CD14-positive monocyte (primary cell): ENCODE results near the gene SRSF4. TPM values are rescaled to one million over a fixed set of nuclear protein-coding genes. Genes with fewer than 3 reads are reported as not detected.

ENCODE experiments used
- DNase-seq, 3 donors: peaks; one replicate each; pipeline ENCODE4 v3.0.0-alpha.2; 2011 to 2022
- H2AFZ ChIP-seq: 2 replicates; pipeline ENCODE4 v1.6.0; 2012; ENCODE audit warnings: mild to moderate bottlenecking, low read depth, low read length, inconsistent platforms; ENCODE audit not compliant: insufficient read depth, poor library complexity, severe bottlenecking
- H3K27ac ChIP-seq, 2 donors: 1 replicate in 1 of 2; 2 replicates in 1 of 2; pipeline ENCODE4 v1.5.1; 2012 to 2013; ENCODE audit warnings: low read length in 2 of 2, control low read depth in 1 of 2, inconsistent platforms in 1 of 2, low read depth in 1 of 2, mild to moderate bottlenecking in 1 of 2
- H3K27me3 ChIP-seq, 2 donors: one replicate each; pipeline versions ENCODE4 v1.6.0 to v1.6.1; 2011 to 2013; ENCODE audit warnings: low read length in 2 of 2; ENCODE audit not compliant: control insufficient read depth in 2 of 2, insufficient read depth in 2 of 2
- H3K36me3 ChIP-seq, 2 donors: replicated peaks in 1 of 2; 1 replicate in 1 of 2; 2 replicates in 1 of 2; pipeline versions ENCODE4 v1.5.1 to v1.6.1; 2012 to 2013; ENCODE audit warnings: low read length in 2 of 2, control low read depth in 1 of 2, inconsistent platforms in 1 of 2, mild to moderate bottlenecking in 1 of 2; ENCODE audit not compliant: insufficient read depth in 2 of 2, control insufficient read depth in 1 of 2
- H3K4me1 ChIP-seq, 2 donors: 1 replicate in 1 of 2; 2 replicates in 1 of 2; pipeline versions ENCODE4 v1.5.1 to v1.6.1; 2012 to 2013; ENCODE audit warnings: low read length in 2 of 2, control low read depth in 1 of 2, inconsistent platforms in 1 of 2, mild to moderate bottlenecking in 1 of 2, moderate library complexity in 1 of 2; ENCODE audit not compliant: insufficient read depth in 2 of 2, control insufficient read depth in 1 of 2
- H3K4me2 ChIP-seq: replicated peaks from 2 replicates; pipeline ENCODE3; 2012; ENCODE audit warnings: low read length, moderate library complexity, mild to moderate bottlenecking; ENCODE audit not compliant: poor library complexity, severe bottlenecking; ENCODE audit errors: extremely low read depth
- H3K4me3 ChIP-seq, 3 experiments: fragments of 200-600 bp in 1 of 3; sonication (generic) in 1 of 3; replicated peaks in 1 of 3; 1 replicate in 2 of 3; 2 replicates in 1 of 3; pipeline ENCODE4 v1.5.1; 2011 to 2013; ENCODE audit warnings: low read length in 3 of 3, mild to moderate bottlenecking in 3 of 3, control low read depth in 2 of 3, low read depth in 2 of 3, inconsistent platforms in 1 of 3, moderate library complexity in 1 of 3
- H3K79me2 ChIP-seq: 2 replicates; pipeline ENCODE4 v1.6.0; 2012; ENCODE audit warnings: mild to moderate bottlenecking, control low read depth, inconsistent platforms, low read length, moderate library complexity; ENCODE audit not compliant: insufficient read depth
- H3K9ac ChIP-seq: 2 replicates; pipeline ENCODE4 v1.6.0; 2017; ENCODE audit warnings: low read length, mild to moderate bottlenecking; ENCODE audit not compliant: insufficient read depth, poor library complexity, severe bottlenecking
- H3K9me3 ChIP-seq, 2 donors: replicated peaks in 1 of 2; 1 replicate in 1 of 2; 2 replicates in 1 of 2; pipeline versions ENCODE4 v1.5.1 to v1.6.1; 2012 to 2013; ENCODE audit warnings: low read length in 2 of 2, control low read depth in 1 of 2; ENCODE audit not compliant: control insufficient read depth in 1 of 2, insufficient read depth in 1 of 2
- H4K20me1 ChIP-seq: 2 replicates; pipeline ENCODE4 v1.6.0; 2012; ENCODE audit warnings: mild to moderate bottlenecking, low read length, control low read depth, moderate library complexity; ENCODE audit not compliant: insufficient read depth
- H3K27ac Mint-ChIP-seq, 7 donors: one replicate each; pipeline ENCODE4 v1.8.0; 2020; ENCODE audit warnings: mild to moderate bottlenecking in 7 of 7, mixed read lengths in 7 of 7, moderate library complexity in 6 of 7, inconsistent platforms in 2 of 7
- H3K27me3 Mint-ChIP-seq, 3 donors: one replicate each; pipeline ENCODE4 v1.8.0; 2021 to 2022; ENCODE audit warnings: low read depth in 3 of 3, mild to moderate bottlenecking in 3 of 3, mixed read lengths in 3 of 3, moderate library complexity in 3 of 3, inconsistent platforms in 1 of 3
- H3K36me3 Mint-ChIP-seq, 2 donors: one replicate each; pipeline ENCODE4 v1.8.0; 2020; ENCODE audit warnings: mixed read lengths in 2 of 2, inconsistent platforms in 1 of 2, mild to moderate bottlenecking in 1 of 2
- H3K4me1 Mint-ChIP-seq: one replicate; pipeline ENCODE4 v1.8.0; 2020; ENCODE audit warnings: mild to moderate bottlenecking, mixed read lengths
- H3K4me3 Mint-ChIP-seq, 2 donors: one replicate each; pipeline ENCODE4 v1.8.0; 2020; ENCODE audit warnings: mild to moderate bottlenecking in 2 of 2, mixed read lengths in 2 of 2, moderate library complexity in 1 of 2
- H3K9me3 Mint-ChIP-seq, 7 donors: one replicate each; pipeline ENCODE4 v1.8.0; 2020 to 2022; ENCODE audit warnings: mixed read lengths in 7 of 7, mild to moderate bottlenecking in 6 of 7, moderate library complexity in 6 of 7, inconsistent platforms in 2 of 7
- CTCF ChIP-seq: fragments of 200-600 bp; IDR thresholded peaks from one replicate; pipeline ENCODE4 v1.8.0; 2022; ENCODE audit warnings: antibody characterized with exemption, mild to moderate bottlenecking
- WGBS: methylation state at CpG from one replicate; pipeline ENCODE4 v1.1.5; 2013; ENCODE audit warnings: missing lambda C conversion rate; ENCODE audit not compliant: insufficient coverage; 5-methylcytosine and 5-hydroxymethylcytosine counted together
- intact Hi-C, 2 donors: fragments of 100-400 bp; cut with micrococcal nuclease; formaldehyde crosslinking; loops; one replicate each; pipeline versions ENCODE4 v1.15.0 to v1.15.1; 2023
- polyA plus RNA-seq, 3 donors: library from polyadenylated mRNA; depleted of rRNA in 1 of 3; unstranded in 2 of 3; stranded (reverse) in 1 of 3; fragments of 300-500 nt in 2 of 3; fragments of >200 nt in 1 of 3; fragmentation: Illumina TruSeq in 2 of 3; gene quantifications; 1 replicate in 2 of 3; 2 replicates in 1 of 3; pipeline ENCODE4 v1.2.3, GENCODE V29; 2012 to 2021

The SRSF4 gene
- polyA plus RNA-seq, 3 donors = 38.4 to 66.8 (median 55.5) TPM

GRCh38 chr1:29179641-29180184 lies 2.0 kb downstream of the SRSF4 start:
- no peak for TF ChIP-seq CTCF
- Histone ChIP-seq H3K27ac (peak overlapping the region; percentile 6 to 91), H3K9me3 (no peaks in the 10 kb centered on the region), H3K4me3 (peak overlapping the region in 1 of 3 experiments; percentile 91), H4K20me1 (peaks cover 64% of the 10 kb centered on the region), H3K27me3 (no peaks in the 10 kb centered on the region), H3K4me1 (peaks cover 35 to 52% of the 10 kb centered on the region in 2 donors), H3K4me2 (peak overlapping the region; percentile 89), H3K9ac (no peak overlapping the region), H2AFZ (no peak overlapping the region), H3K79me2 (peaks cover 70% of the 10 kb centered on the region), H3K36me3 (peaks cover 0 to 9% of the 10 kb centered on the region in 2 donors)
- Mint-ChIP-seq H3K27ac (peak overlapping the region; percentile 60 to 91 (median 81)), H3K4me3 (peak overlapping the region in 1 of 2 donors; percentile 54), H3K9me3 (peaks cover 0 to 4% (median 0%) of the 10 kb centered on the region in 7 donors), H3K4me1 (peaks cover 55% of the 10 kb centered on the region), H3K36me3 (peaks cover 7 to 11% of the 10 kb centered on the region in 2 donors), H3K27me3 (no peaks in the 10 kb centered on the region)
- 38% methylated on average over 2 of the region's 4 CpGs for WGBS
- intact Hi-C loops = loop anchor here (5.0 to 10.0 kb wide), 3 partner anchors 292 to 672 kb away; partner anchors contain the start of genes RCC1 (in 1 of the 2), RNU11 (in 1 of the 2) and TAF12 (in 1 of the 2)
- no peak for DNase-seq

- Histone ChIP-seq H3K27me3 (no peaks in the 10 kb centered on the region), H3K9me3 (no peaks in the 10 kb centered on the region), H4K20me1 (peaks cover 89% of the 10 kb centered on the region), H3K27ac (peak overlapping the region in 1 of 2 donors; percentile 45), H3K4me2 (no peak overlapping the region), H3K36me3 (peaks cover 2 to 15% of the 10 kb centered on the region in 2 donors), H3K9ac (no peak overlapping the region), H3K79me2 (peaks cover 95% of the 10 kb centered on the region), H3K4me3 (no peak overlapping the region), H3K4me1 (peaks cover 31 to 41% of the 10 kb centered on the region in 2 donors), H2AFZ (no peak overlapping the region)
- Mint-ChIP-seq H3K27me3 (no peaks in the 10 kb centered on the region), H3K9me3 (no peaks in the 10 kb centered on the region), H3K4me3 (no peak overlapping the region), H3K36me3 (peaks cover 11 to 19% of the 10 kb centered on the region in 2 donors), H3K4me1 (peaks cover 48% of the 10 kb centered on the region), H3K27ac (peak overlapping the region; percentile 68 to 87 (median 78))
- TF ChIP-seq CTCF = no peak
- no peak for DNase-seq
- intact Hi-C loops = no loop called here
- 97% methylated on average over 10 of the region's 12 CpGs for WGBS
Measured at GRCh38 chr1:29177022-29177705, 4.5 kb downstream of the SRSF4 start.
